Immature natural killer cell (primary cell): Measurements from ENCODE around the gene UBAC1. TPM values are rescaled to one million over a fixed set of nuclear protein-coding genes. Genes with fewer than 3 reads are reported as not detected.

Source experiments
- DNase-seq, 3 donors: peaks; one replicate each; pipeline ENCODE4 v3.0.0; 2022; ENCODE audit warnings: mixed read lengths in 1 of 3
- H3K27ac Mint-ChIP-seq, 6 donors: one replicate each; pipeline ENCODE4 v1.8.0; 2020; ENCODE audit warnings: mixed read lengths in 6 of 6, mild to moderate bottlenecking in 5 of 6, inconsistent platforms in 4 of 6, moderate library complexity in 3 of 6
- H3K27me3 Mint-ChIP-seq, 3 donors: one replicate each; pipeline ENCODE4 v1.8.0; 2020 to 2021; ENCODE audit warnings: low read depth in 3 of 3, mild to moderate bottlenecking in 3 of 3, mixed read lengths in 3 of 3, moderate library complexity in 3 of 3, inconsistent platforms in 1 of 3
- H3K36me3 Mint-ChIP-seq, 3 donors: one replicate each; pipeline ENCODE4 v1.8.0; 2020; ENCODE audit warnings: mixed read lengths in 3 of 3, inconsistent platforms in 2 of 3, mild to moderate bottlenecking in 2 of 3
- H3K4me1 Mint-ChIP-seq, 2 donors: one replicate each; pipeline ENCODE4 v1.8.0; 2020; ENCODE audit warnings: inconsistent platforms in 2 of 2, mild to moderate bottlenecking in 2 of 2, mixed read lengths in 2 of 2, moderate library complexity in 1 of 2
- H3K4me3 Mint-ChIP-seq, 5 donors: one replicate each; pipeline ENCODE4 v1.8.0; 2020; ENCODE audit warnings: mild to moderate bottlenecking in 5 of 5, mixed read lengths in 5 of 5, inconsistent platforms in 3 of 5, moderate library complexity in 3 of 5
- H3K9me3 Mint-ChIP-seq, 6 donors: one replicate each; pipeline ENCODE4 v1.8.0; 2020; ENCODE audit warnings: mild to moderate bottlenecking in 6 of 6, mixed read lengths in 6 of 6, inconsistent platforms in 4 of 6, moderate library complexity in 3 of 6
- polyA plus RNA-seq, 3 donors: library from polyadenylated mRNA; unstranded; fragments of 300-500 nt; fragmentation: Illumina TruSeq; gene quantifications; one replicate each; pipeline ENCODE4 v1.2.3, GENCODE V29; 2021

The UBAC1 gene
- polyA plus RNA-seq, 3 donors from 2014 or later: 16.4 to 28.3 (median 17.7) TPM

GRCh38 chr9:135928731-135929655, 32.2 kb downstream of the UBAC1 start:
- Mint-ChIP-seq H3K9me3 (no peaks in the 10 kb centered on the region), H3K4me1 (peaks cover 7 to 17% of the 10 kb centered on the region in 2 donors), H3K27ac (no peak overlapping the region), H3K4me3 (no peak overlapping the region), H3K27me3 (peaks cover 0 to 4% (median 0%) of the 10 kb centered on the region in 3 donors), H3K36me3 (peaks cover 15 to 29% (median 16%) of the 10 kb centered on the region in 3 donors)
- DNase-seq: no peak

- Mint-ChIP-seq H3K4me1 (peaks cover 7 to 17% of the 10 kb centered on the region in 2 donors), H3K9me3 (no peaks in the 10 kb centered on the region), H3K4me3 (no peak overlapping the region), H3K36me3 (peaks cover 9 to 21% (median 10%) of the 10 kb centered on the region in 3 donors), H3K27ac (no peak overlapping the region), H3K27me3 (peaks cover 0 to 4% (median 0%) of the 10 kb centered on the region in 3 donors)
- DNase-seq: no peak
Observed at GRCh38 chr9:135928074-135928730, 33.0 kb downstream of the UBAC1 start.

- no peaks in the 10 kb centered on the region for H3K9me3 Mint-ChIP-seq
- H3K27ac Mint-ChIP-seq: no peak overlapping the region
- peaks cover 3 to 15% (median 7%) of the 10 kb centered on the region in 3 donors for H3K36me3 Mint-ChIP-seq
- H3K4me3 Mint-ChIP-seq: no peak overlapping the region
- peaks cover 0 to 3% (median 0%) of the 10 kb centered on the region in 3 donors for H3K27me3 Mint-ChIP-seq
- H3K4me1 Mint-ChIP-seq: peaks cover 7 to 17% of the 10 kb centered on the region in 2 donors
- no peak for DNase-seq
Observed at GRCh38 chr9:135927195-135928013, 33.8 kb downstream of the UBAC1 start.

GRCh38 chr9:135926402-135927194, 34.6 kb downstream of the UBAC1 start:
- peak; percentile 59 to 69 (median 65) for DNase-seq
- H3K27ac Mint-ChIP-seq: no peak overlapping the region
- peaks cover 0 to 2% (median 0%) of the 10 kb centered on the region in 3 donors for H3K27me3 Mint-ChIP-seq
- H3K9me3 Mint-ChIP-seq: no peaks in the 10 kb centered on the region
- peaks cover 0 to 10% (median 4%) of the 10 kb centered on the region in 3 donors for H3K36me3 Mint-ChIP-seq
- peaks cover 7 to 17% of the 10 kb centered on the region in 2 donors for H3K4me1 Mint-ChIP-seq
- H3K4me3 Mint-ChIP-seq: peak overlapping the region in 1 of 5 donors; percentile 6

GRCh38 chr9:135925496-135926133, 35.6 kb downstream of the UBAC1 start:
- H3K9me3 Mint-ChIP-seq: no peaks in the 10 kb centered on the region
- peaks cover 0 to under 1% (median 0%) of the 10 kb centered on the region in 3 donors for H3K36me3 Mint-ChIP-seq
- peaks cover 7 to 17% of the 10 kb centered on the region in 2 donors for H3K4me1 Mint-ChIP-seq
- no peak for DNase-seq
- H3K4me3 Mint-ChIP-seq: no peak overlapping the region
- peaks cover 0 to 2% (median 0%) of the 10 kb centered on the region in 3 donors for H3K27me3 Mint-ChIP-seq
- H3K27ac Mint-ChIP-seq: peak overlapping the region in 1 of 6 donors; percentile 74

- DNase-seq: no peak
- Mint-ChIP-seq H3K9me3 (no peaks in the 10 kb centered on the region), H3K4me1 (peaks cover 7 to 17% of the 10 kb centered on the region in 2 donors), H3K27me3 (peaks cover 0 to 2% (median 0%) of the 10 kb centered on the region in 3 donors), H3K36me3 (no peaks in the 10 kb centered on the region), H3K27ac (no peak overlapping the region), H3K4me3 (no peak overlapping the region)
Observed at GRCh38 chr9:135924628-135925338, 36.4 kb downstream of the UBAC1 start.

- DNase-seq: no peak
- Mint-ChIP-seq H3K4me1 (peaks cover 7 to 17% of the 10 kb centered on the region in 2 donors), H3K27me3 (peaks cover 0 to 2% (median 0%) of the 10 kb centered on the region in 3 donors), H3K27ac (no peak overlapping the region), H3K36me3 (peaks cover 0 to 3% (median 0%) of the 10 kb centered on the region in 3 donors), H3K9me3 (peaks cover 4 to 8% (median 6%) of the 10 kb centered on the region in 6 donors), H3K4me3 (no peak overlapping the region)
Observed at GRCh38 chr9:135923508-135923907, 37.7 kb downstream of the UBAC1 start.

GRCh38 chr9:135921749-135922310, 39.3 kb downstream of the UBAC1 start:
- no peak for DNase-seq
- peaks cover 0 to 8% of the 10 kb centered on the region in 2 donors for H3K4me1 Mint-ChIP-seq
- peaks cover 4 to 22% (median 19%) of the 10 kb centered on the region in 6 donors for H3K9me3 Mint-ChIP-seq
- H3K27me3 Mint-ChIP-seq: peaks cover 0 to 2% (median 0%) of the 10 kb centered on the region in 3 donors
- H3K4me3 Mint-ChIP-seq: no peak overlapping the region
- peaks cover 0 to 8% (median 5%) of the 10 kb centered on the region in 3 donors for H3K36me3 Mint-ChIP-seq
- no peak overlapping the region for H3K27ac Mint-ChIP-seq

GRCh38 chr9:135920973-135921585, 40.1 kb downstream of the UBAC1 start:
- no peak for DNase-seq
- H3K4me3 Mint-ChIP-seq: no peak overlapping the region
- peaks cover 0 to 2% (median 0%) of the 10 kb centered on the region in 3 donors for H3K27me3 Mint-ChIP-seq
- peaks cover 4 to 30% (median 26%) of the 10 kb centered on the region in 6 donors for H3K9me3 Mint-ChIP-seq
- peaks cover 0 to 3% of the 10 kb centered on the region in 2 donors for H3K4me1 Mint-ChIP-seq
- no peak overlapping the region for H3K27ac Mint-ChIP-seq
- peaks cover 5 to 15% (median 9%) of the 10 kb centered on the region in 3 donors for H3K36me3 Mint-ChIP-seq

GRCh38 chr9:135920256-135920930, 40.8 kb downstream of the UBAC1 start:
- Mint-ChIP-seq H3K36me3 (peaks cover 12 to 22% (median 16%) of the 10 kb centered on the region in 3 donors), H3K27me3 (peaks cover 0 to 2% (median 0%) of the 10 kb centered on the region in 3 donors), H3K27ac (no peak overlapping the region), H3K4me3 (no peak overlapping the region), H3K9me3 (peaks cover 4 to 36% (median 33%) of the 10 kb centered on the region in 6 donors), H3K4me1 (no peaks in the 10 kb centered on the region)
- no peak for DNase-seq
